NCI-H510A treated with DMSO at 0.1 percent for 48 hours (cell line): Measurements from ENCODE around the gene PRTG.
"Not testable (repeated sequence)": the region's sequence is repeated elsewhere in the genome, so short reads cannot be mapped to it uniquely, and the experiment has no call there.

Source experiments
- DNase-seq: peaks from one replicate; lab custom pipeline; 2025; lab: John Stamatoyannopoulos, UW

The PRTG gene

GRCh38 chr15:55741833-55742497, 987 bp downstream of the PRTG start:
- DNase-seq = peak; percentile 44

GRCh38 chr15:55740981-55741832, 1.7 kb downstream of the PRTG start:
- DNase-seq = no peak

- DNase-seq = no peak
Measured at GRCh38 chr15:55740359-55740878, 2.5 kb downstream of the PRTG start.

GRCh38 chr15:55739641-55740040, 3.3 kb downstream of the PRTG start:
- DNase-seq = no peak

GRCh38 chr15:55738715-55739114, 4.2 kb downstream of the PRTG start:
- no peak for DNase-seq

GRCh38 chr15:55737373-55737772, 5.6 kb downstream of the PRTG start:
- DNase-seq = no peak

GRCh38 chr15:55736756-55737155, 6.2 kb downstream of the PRTG start:
- no peak for DNase-seq

GRCh38 chr15:55734641-55735040, 8.3 kb downstream of the PRTG start:
- DNase-seq = no peak

GRCh38 chr15:55733461-55733860, 9.5 kb downstream of the PRTG start:
- not testable (repeated sequence) for DNase-seq

- no peak for DNase-seq
Measured at GRCh38 chr15:55721554-55722185, 21.3 kb downstream of the PRTG start.

GRCh38 chr15:55715355-55716076, 27.4 kb downstream of the PRTG start:
- DNase-seq = no peak

- no peak for DNase-seq
Measured at GRCh38 chr15:55714064-55714463, 28.9 kb downstream of the PRTG start.

GRCh38 chr15:55712363-55712762, 30.6 kb downstream of the PRTG start:
- DNase-seq = no peak

- DNase-seq = no peak
Measured at GRCh38 chr15:55710286-55710685, 32.7 kb downstream of the PRTG start.

GRCh38 chr15:55709458-55709857, 33.5 kb downstream of the PRTG start:
- no peak for DNase-seq

GRCh38 chr15:55708720-55709119, 34.2 kb downstream of the PRTG start:
- no peak for DNase-seq

GRCh38 chr15:55707951-55708350, 35.0 kb downstream of the PRTG start:
- no peak for DNase-seq

- no peak for DNase-seq
Measured at GRCh38 chr15:55707518-55707917, 35.4 kb downstream of the PRTG start.

- no peak for DNase-seq
Measured at GRCh38 chr15:55703873-55704301, 39.1 kb downstream of the PRTG start.

GRCh38 chr15:55700876-55701275, 42.1 kb downstream of the PRTG start:
- no peak for DNase-seq

GRCh38 chr15:55698653-55699052, 44.3 kb downstream of the PRTG start:
- DNase-seq = no peak

- no peak for DNase-seq
Measured at GRCh38 chr15:55696221-55696620, 46.7 kb downstream of the PRTG start.
